ENCODE results near the gene GDA. TPM values are rescaled to one million over a fixed set of nuclear protein-coding genes. Genes with fewer than 3 reads are reported as not detected.

Gene GDA
- total RNA-seq, 4 donors from 2014 or later, result 1.2 to 89.9 (median 55.9) TPM

DNA sequence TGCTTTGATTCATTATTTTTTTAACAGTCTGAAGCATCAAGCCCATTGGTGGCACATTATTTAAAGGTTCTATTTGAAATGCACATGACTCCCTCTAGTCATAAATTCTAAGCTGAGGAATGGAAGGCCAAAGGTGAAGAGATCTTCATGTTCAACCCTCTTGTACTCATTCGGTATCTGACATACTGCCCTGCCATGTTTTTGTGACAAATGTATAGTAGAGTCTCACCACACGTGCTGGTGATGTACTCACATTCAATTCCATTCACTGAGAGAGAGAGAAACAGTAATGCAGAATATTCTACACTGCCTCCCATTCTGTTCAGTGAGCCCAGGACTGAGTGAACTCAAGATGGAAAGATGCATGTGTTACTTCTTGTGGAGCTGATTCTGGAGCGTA, 98.3 kb downstream of the GDA start:
- no peaks in the 10 kb centered on the region for H3K27me3 ChIP-seq
- in situ Hi-C loops (cut with MboI; ENCODE audit: low pct_ligation_motif_present in 1 of 4, low pct_unique_long_range_greater_than_20kb in 1 of 4, low sequenced_read_pairs in 3 of 4) (no loop called here), intact Hi-C loops (cut with DNase I; ENCODE audit: low total_unique reads) (no loop called here)
- H3K4me1 ChIP-seq, result no peaks in the 10 kb centered on the region
- H3K36me3 ChIP-seq, result no peaks in the 10 kb centered on the region
- H3K4me3 ChIP-seq, result no peak overlapping the region
- 77 to 80% methylated on average over 3 of the region's 3 CpGs for WGBS, 2 donors (ENCODE audit: low coverage in 1 of 2)
- no peak for DNase-seq
- H3K27ac ChIP-seq, result no peak overlapping the region
- no peaks in the 10 kb centered on the region for H3K9me3 ChIP-seq
- TF ChIP-seq POLR2A (IDR thresholded peaks at IDR 0.05), result no peak
- TF ChIP-seq POLR2AphosphoS5 (IDR thresholded peaks at IDR 0.05), result no peak
- no peak for TF ChIP-seq EP300 (IDR thresholded peaks at IDR 0.05; ENCODE audit: low read depth)
- TF ChIP-seq, protein P1, sequence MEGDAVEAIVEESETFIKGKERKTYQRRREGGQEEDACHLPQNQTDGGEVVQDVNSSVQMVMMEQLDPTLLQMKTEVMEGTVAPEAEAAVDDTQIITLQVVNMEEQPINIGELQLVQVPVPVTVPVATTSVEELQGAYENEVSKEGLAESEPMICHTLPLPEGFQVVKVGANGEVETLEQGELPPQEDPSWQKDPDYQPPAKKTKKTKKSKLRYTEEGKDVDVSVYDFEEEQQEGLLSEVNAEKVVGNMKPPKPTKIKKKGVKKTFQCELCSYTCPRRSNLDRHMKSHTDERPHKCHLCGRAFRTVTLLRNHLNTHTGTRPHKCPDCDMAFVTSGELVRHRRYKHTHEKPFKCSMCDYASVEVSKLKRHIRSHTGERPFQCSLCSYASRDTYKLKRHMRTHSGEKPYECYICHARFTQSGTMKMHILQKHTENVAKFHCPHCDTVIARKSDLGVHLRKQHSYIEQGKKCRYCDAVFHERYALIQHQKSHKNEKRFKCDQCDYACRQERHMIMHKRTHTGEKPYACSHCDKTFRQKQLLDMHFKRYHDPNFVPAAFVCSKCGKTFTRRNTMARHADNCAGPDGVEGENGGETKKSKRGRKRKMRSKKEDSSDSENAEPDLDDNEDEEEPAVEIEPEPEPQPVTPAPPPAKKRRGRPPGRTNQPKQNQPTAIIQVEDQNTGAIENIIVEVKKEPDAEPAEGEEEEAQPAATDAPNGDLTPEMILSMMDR (IDR thresholded peaks at IDR 0.05), result no peak

DNA sequence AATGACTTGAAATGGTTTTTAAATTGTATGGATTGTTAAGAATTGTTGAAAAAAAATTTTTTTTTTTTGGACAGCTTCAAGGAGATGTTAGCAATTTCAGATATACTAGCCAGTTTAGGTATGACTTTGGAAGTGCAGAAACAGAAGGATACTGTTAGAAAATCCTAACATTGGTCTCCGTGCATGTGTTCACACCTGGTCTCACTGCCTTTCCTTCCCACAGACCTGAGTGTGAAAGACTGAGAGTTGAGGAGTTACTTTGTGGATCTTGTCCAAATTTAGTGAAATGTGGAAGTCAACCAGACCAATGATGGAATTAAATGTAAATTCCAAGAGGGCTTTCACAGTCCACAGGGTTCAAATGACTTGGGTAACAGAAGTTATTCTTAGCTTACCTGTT, 102.3 kb downstream of the GDA start:
- Histone ChIP-seq H3K4me3 (no peak overlapping the region), H3K27ac (no peak overlapping the region), H3K9me3 (no peaks in the 10 kb centered on the region), H3K4me1 (no peaks in the 10 kb centered on the region), H3K27me3 (no peaks in the 10 kb centered on the region), H3K36me3 (no peaks in the 10 kb centered on the region)
- intact Hi-C loops (cut with DNase I; ENCODE audit: low total_unique reads), result no loop called here
- TF ChIP-seq POLR2A (IDR thresholded peaks at IDR 0.05) (no peak), EP300 (IDR thresholded peaks at IDR 0.05; ENCODE audit: low read depth) (no peak), POLR2AphosphoS5 (IDR thresholded peaks at IDR 0.05) (no peak)
- TF ChIP-seq, protein P1 (IDR thresholded peaks at IDR 0.05), result no peak
- 81 to 86% methylated on average over 1 of the region's 1 CpG for WGBS, 2 donors (ENCODE audit: low coverage in 1 of 2)
- DNase-seq, result no peak
- in situ Hi-C loops (cut with MboI; ENCODE audit: low pct_ligation_motif_present in 1 of 4, low pct_unique_long_range_greater_than_20kb in 1 of 4, low sequenced_read_pairs in 3 of 4), result loop anchor here in 3 of 4 donors (25.0 kb wide), 1 partner anchor 439 kb away; no protein-coding TSS in a partner anchor

DNA sequence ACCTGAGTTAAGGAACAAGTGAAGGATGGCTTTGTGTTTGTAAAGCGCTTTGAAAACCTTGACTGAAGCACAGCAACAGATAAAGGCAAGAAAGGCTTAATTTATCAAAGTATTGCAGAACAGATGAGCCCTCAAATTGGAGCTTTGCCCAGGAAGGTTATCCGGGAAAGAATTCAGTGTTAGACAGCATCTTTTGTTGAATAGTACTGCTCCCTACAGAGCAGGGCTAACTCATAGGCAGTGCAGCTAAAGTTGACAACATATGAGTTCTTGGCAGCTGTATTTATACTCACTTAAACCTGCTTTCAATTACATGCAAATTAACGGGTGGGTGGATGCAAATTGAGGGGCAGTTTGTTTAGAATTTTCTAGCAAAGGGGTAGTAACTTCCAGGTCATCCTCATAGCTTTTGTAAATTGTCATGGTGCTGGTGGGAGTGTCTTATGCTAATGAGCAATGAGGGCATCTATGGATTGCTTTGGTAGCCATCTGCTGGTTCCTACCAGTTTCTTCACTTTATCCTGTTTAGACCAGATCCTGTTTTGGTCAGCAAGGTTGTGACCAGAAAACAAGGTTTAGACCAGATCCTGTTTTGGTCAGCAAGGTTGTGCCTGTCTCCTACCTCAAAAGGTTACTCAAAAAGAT, 105.8 kb downstream of the GDA start:
- in situ Hi-C loops (cut with MboI; ENCODE audit: low pct_ligation_motif_present in 1 of 4, low pct_unique_long_range_greater_than_20kb in 1 of 4, low sequenced_read_pairs in 3 of 4) (loop anchor here in 3 of 4 donors (25.0 kb wide), 1 partner anchor 443 kb away; no protein-coding TSS in a partner anchor), intact Hi-C loops (cut with DNase I; ENCODE audit: low total_unique reads) (no loop called here)
- no peaks in the 10 kb centered on the region for H3K9me3 ChIP-seq
- no peaks in the 10 kb centered on the region for H3K36me3 ChIP-seq
- H3K27me3 ChIP-seq, result no peaks in the 10 kb centered on the region
- DNase-seq, result no peak
- TF ChIP-seq EP300 (IDR thresholded peaks at IDR 0.05; ENCODE audit: low read depth) (no peak), POLR2AphosphoS5 (IDR thresholded peaks at IDR 0.05) (no peak), POLR2A (IDR thresholded peaks at IDR 0.05) (no peak)
- TF ChIP-seq, protein P1 (IDR thresholded peaks at IDR 0.05), result no peak
- H3K4me1 ChIP-seq, result no peaks in the 10 kb centered on the region
- H3K4me3 ChIP-seq, result no peak overlapping the region
- H3K27ac ChIP-seq, result no peak overlapping the region
- 57 to 62% methylated on average over 3 of the region's 3 CpGs for WGBS, 2 donors (ENCODE audit: low coverage in 1 of 2)

DNA sequence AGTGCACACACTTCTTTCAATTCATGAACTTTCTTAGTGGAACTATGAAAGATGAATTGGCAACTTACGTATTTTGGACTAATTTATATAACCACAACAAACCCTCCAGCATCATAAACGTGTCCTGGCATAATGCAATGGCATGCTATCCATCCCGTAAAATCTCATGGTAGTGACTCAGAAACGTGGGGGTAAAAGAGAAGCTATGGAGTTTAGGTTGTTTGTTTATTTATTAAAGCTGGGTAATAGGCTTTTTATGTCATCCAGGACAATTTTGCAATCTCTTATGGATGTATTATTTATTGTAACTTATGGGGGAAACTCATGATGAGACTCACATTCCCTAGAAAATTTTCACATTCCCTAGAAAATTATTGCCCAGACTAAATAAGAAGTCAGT, 106.3 kb downstream of the GDA start:
- no peak for TF ChIP-seq POLR2AphosphoS5 (IDR thresholded peaks at IDR 0.05)
- no peak for DNase-seq
- Histone ChIP-seq H3K27me3 (no peaks in the 10 kb centered on the region), H3K27ac (no peak overlapping the region), H3K4me3 (no peak overlapping the region), H3K4me1 (no peaks in the 10 kb centered on the region), H3K36me3 (no peaks in the 10 kb centered on the region), H3K9me3 (no peaks in the 10 kb centered on the region)
- in situ Hi-C loops (cut with MboI; ENCODE audit: low pct_ligation_motif_present in 1 of 4, low pct_unique_long_range_greater_than_20kb in 1 of 4, low sequenced_read_pairs in 3 of 4) (loop anchor here in 3 of 4 donors (25.0 kb wide), 1 partner anchor 443 kb away; no protein-coding TSS in a partner anchor), intact Hi-C loops (cut with DNase I; ENCODE audit: low total_unique reads) (no loop called here)
- 75 to 76% methylated on average over 2 to 4 of the region's 4 CpGs for WGBS, 2 donors (ENCODE audit: low coverage in 1 of 2)

All from transverse colon (tissue), 4 donors.